GM12864 (cell line): Measurements from ENCODE around the gene SMOC2.

Experiments
- DNase-seq: peaks from one replicate; pipeline ENCODE4 v3.0.0-alpha.2; 2011; ENCODE audit warnings: low read depth
- H3K4me3 ChIP-seq: 2 replicates; pipeline ENCODE4 v1.5.1; 2011; ENCODE audit warnings: mild to moderate bottlenecking, low read depth, low read length, control low read depth
- CTCF ChIP-seq: IDR thresholded peaks from 2 replicates; pipeline ENCODE4 v1.5.1; 2011; ENCODE audit warnings: low read depth, mild to moderate bottlenecking, moderate library complexity, low read length, control low read depth, inconsistent platforms; ENCODE audit errors: missing control alignments

The SMOC2 gene

DNA sequence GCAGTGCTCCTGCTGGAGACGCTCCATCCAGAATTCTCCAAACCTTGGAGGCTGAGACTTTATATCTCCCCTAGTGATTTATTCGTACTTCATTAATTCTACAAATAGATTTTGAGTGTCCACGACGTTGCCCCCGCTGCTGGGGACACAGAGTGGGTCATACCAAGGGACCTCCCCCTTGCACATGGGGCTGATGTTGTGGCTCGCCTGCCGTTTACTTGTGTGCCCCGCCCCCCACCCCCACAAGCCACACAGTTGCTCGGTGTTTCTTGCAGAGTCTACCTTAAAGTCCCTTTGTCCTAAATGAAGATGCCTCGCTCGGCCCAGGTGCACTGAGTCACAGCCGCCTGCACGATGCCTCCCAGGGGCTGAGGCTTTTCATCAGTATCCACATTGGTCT is 20.3 kb upstream of the SMOC2 start:
- no peak overlapping the region for H3K4me3 ChIP-seq
- TF ChIP-seq CTCF = no peak
- DNase-seq = no peak

GRCh38 chr6:168427184-168427583 is 13.8 kb upstream of the SMOC2 start:
- no peak for TF ChIP-seq CTCF
- no peak overlapping the region for H3K4me3 ChIP-seq
- no peak for DNase-seq

DNA sequence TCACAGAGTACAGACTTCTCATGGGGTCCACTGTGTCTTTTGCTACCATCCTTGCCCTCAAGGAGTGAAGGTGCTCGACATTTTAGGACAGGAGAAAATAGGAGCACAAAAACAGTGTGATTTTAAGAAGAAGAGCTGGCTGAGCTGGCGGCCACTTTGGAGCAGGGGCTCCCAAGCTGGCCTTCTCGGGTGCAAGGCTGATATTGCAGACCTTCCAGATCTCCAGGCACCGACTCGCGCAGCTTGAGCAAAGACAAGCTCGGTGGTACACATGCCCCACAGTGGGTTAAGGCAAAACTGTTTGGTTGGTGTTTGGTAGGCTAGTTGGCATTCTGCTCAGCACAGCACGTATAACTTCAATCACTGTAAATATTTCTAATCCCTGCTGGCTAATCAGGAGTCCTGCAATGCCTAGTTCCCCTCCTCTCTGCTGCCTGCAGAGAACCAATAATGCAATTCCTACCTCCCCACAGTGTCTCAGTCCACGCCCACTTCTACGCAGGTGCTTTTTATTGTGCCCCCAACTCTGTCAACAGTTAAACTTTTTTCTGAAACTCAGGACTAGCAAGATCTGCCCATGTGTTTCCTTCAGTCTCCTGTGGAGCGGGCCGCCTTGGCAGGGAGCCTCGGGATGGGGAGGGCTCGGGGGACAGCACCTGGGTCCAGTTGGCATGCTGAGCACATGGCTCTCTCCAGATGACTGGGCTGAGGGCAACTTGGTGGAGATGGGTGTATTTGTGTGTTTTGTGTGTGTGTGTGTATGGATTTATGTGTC is 12.7 kb upstream of the SMOC2 start:
- TF ChIP-seq CTCF = no peak
- no peak for DNase-seq
- H3K4me3 ChIP-seq = no peak overlapping the region

GRCh38 chr6:168428863-168429262 is 12.1 kb upstream of the SMOC2 start:
- TF ChIP-seq CTCF = no peak
- no peak for DNase-seq

GRCh38 chr6:168432196-168432595 is 8.8 kb upstream of the SMOC2 start:
- no peak for TF ChIP-seq CTCF
- no peak for DNase-seq
- H3K4me3 ChIP-seq = no peak overlapping the region

More at GRCh38 chr6:168428863-168429262, 12.1 kb upstream of the SMOC2 start:
- H3K4me3 ChIP-seq = no peak overlapping the region

- H3K4me3 ChIP-seq = no peak overlapping the region
- TF ChIP-seq CTCF = no peak
- DNase-seq = no peak
These were observed 7.1 kb upstream of the SMOC2 start for GRCh38 chr6:168433898-168434297.

DNA sequence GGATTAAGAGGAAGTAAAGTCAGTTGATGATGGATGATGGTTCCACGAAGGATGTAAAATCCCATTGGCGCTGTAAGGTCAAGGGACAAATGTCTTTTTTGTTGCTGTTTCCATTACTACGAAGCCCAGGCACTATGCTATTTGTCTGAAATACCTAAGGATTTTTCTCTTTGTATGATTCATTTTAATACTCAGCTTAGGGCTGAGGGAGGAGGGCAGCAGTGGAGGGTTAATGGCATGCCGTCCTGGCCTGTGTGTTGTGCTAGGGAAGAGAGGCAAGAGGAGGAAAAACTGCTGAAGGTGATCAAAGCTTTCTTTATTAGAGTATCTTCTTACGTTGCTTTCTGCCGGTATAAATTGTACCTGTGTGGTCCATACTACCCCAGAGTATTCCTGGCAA is 6.5 kb upstream of the SMOC2 start:
- no peak overlapping the region for H3K4me3 ChIP-seq
- DNase-seq = no peak
- TF ChIP-seq CTCF = no peak
